Measurements from ENCODE around the gene INPP5D.

Gene INPP5D

DNA sequence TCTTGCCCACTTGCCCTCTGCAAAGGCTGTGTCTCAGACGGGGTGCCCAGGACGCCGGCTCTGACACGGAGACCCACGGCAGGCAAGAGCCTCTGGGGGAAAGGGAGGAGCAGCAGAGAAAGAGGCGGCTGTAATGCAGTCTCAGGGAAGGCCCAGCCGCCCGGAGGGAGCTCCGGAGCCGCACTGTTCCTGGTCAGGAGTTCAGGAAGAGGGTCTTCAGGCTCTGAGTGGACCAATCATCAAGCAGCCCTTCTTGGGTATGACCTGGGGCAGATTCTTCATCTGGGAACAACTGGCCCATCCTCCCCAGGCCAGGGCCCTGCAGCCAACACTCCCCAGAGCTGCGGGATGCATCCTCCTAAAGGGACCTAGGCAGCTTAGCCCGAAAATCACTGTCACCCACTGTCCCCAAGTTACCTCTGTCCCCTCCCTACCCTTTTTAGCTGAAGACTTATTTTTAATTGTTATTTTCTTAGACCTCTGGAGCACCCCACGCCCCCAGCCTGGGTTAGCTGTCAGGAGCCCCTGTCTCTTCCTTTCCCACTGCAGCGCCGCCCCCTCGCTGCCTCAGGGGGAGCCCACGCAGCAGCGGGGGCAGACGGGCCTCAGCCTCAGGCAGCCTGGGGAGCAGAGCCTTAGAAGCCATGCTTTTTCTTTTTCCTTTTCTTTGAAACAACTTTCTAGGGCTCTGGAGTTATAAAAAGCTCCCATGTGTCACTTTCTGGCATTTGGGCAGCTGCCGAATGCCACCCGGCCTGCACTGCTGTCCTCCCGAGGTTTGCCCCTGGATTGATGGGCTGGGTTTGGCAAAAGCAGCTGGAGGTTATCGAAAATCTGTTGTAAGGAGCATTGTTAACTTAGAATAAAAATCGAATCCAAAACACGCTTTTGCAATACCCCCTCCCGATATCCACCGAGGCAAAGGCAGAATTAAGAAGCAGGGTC lies 28.3 kb upstream of the INPP5D start:
- in situ Hi-C loops (cut with HindIII; ENCODE audit: low sequenced_read_pairs) = no loop called here

DNA sequence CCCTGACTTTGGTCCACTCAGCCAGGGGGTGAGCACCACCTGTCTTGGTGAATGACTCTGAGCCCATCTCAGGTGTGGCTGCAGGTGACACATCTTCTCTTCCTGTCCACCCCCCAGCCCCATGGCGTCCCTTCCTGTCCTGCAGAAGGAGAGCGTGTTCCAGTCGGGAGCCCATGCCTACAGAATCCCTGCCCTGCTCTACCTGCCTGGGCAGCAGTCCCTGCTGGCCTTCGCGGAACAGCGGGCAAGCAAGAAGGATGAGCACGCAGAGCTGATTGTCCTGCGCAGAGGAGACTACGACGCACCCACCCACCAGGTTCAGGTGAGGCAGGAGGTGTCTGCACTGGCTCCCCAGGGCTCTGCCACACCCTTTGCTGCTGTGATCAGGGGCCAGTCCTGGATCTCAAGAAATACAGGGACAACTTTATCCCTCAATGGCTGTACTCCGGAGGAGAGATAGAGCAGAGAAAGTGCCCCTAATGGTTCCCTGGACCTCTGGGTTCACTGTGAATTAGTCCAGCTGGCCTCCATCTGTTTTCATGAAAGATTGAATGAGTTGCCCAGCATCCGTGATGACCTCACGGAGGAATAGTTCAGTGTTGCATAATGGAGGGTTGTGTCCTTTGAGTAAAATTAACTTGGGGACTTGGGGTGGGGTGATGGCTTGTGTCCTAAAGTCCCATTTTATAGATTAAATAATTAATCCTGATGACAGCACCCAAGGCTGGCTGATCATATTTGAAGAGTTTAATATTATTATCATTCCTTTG lies 27.4 kb upstream of the INPP5D start, which contains the start of gene NEU2:
TSS of gene NEU2 (plus strand) at position 122 of the 770 bp plus-strand sequence. CDS start at position 122, 0 bp downstream.
- in situ Hi-C loops (cut with HindIII; ENCODE audit: low sequenced_read_pairs) = no loop called here

DNA sequence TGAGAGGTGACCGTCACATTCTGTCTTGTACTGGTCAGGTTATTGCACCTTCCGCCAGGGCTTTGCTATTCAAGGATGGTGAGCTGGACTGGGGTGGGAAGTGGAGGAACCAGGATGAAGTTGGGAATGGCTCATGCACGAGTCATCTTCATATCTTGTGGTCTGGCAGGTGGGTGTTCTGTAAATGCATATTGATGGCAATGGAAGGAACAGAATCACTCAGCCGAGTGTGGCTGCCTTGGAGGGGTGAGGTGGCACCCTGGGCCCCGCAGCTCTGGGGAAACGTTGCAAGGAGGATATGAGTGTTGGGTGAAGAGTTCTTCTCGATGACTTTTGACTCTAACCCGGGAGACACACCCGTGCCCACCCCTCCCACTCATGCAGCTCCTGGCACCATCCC lies 26.5 kb upstream of the INPP5D start:
- in situ Hi-C loops (cut with HindIII; ENCODE audit: low sequenced_read_pairs) = no loop called here

DNA sequence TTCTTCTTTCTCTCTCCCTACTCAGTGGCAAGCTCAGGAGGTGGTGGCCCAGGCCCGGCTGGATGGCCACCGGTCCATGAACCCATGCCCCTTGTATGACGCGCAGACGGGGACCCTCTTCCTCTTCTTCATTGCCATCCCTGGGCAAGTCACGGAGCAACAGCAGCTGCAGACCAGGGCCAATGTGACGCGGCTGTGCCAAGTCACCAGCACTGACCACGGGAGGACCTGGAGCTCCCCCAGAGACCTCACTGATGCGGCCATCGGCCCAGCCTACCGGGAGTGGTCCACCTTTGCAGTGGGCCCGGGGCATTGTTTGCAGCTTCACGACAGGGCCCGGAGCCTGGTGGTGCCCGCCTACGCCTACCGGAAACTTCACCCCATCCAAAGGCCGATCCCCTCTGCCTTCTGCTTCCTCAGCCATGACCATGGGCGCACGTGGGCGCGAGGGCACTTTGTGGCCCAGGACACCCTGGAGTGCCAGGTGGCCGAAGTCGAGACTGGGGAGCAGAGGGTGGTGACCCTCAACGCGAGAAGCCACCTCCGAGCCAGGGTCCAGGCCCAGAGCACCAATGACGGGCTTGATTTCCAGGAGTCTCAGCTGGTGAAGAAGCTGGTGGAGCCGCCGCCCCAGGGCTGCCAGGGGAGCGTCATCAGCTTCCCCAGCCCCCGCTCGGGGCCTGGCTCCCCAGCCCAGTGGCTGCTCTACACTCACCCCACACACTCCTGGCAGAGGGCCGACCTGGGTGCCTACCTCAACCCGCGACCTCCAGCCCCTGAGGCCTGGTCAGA lies 25.9 kb upstream of the INPP5D start:
- in situ Hi-C loops (cut with HindIII; ENCODE audit: low sequenced_read_pairs) = no loop called here

DNA sequence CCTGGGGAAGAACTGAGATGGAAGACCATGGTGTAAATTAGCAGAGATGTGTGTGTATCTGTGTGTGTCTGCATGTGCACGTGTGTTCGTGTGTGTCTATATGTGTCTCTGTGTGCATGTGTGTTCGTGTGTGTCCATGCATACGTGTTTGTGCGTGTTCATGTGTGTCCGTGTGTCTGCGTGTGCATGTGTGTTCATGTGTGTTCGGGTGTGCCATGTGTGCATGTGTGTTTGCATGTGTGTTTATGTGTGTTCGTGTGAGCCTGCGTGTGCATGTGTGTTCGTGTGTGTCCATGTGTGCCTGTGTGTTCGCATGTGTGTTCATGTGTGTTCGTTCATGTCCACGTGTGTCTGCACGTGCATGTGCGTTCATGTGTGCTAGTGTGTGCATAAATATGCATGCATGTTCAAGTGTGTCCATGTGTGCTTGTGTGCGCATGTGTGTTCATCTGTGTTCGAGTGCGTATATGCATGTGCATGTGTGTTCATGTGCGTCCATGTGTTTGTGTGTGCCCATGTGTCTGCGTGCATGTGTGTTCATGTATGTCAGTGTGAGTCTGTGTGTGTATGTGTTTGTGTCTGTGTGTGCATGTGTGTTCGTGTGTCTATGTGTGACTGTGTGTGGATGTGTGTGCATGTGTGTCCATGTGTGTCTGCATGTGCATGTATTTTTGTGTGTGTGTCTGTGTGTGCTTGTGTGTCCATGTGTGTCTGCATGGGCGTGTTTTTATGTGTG lies 24.5 kb upstream of the INPP5D start:
- in situ Hi-C loops (cut with HindIII; ENCODE audit: low sequenced_read_pairs) = no loop called here

DNA sequence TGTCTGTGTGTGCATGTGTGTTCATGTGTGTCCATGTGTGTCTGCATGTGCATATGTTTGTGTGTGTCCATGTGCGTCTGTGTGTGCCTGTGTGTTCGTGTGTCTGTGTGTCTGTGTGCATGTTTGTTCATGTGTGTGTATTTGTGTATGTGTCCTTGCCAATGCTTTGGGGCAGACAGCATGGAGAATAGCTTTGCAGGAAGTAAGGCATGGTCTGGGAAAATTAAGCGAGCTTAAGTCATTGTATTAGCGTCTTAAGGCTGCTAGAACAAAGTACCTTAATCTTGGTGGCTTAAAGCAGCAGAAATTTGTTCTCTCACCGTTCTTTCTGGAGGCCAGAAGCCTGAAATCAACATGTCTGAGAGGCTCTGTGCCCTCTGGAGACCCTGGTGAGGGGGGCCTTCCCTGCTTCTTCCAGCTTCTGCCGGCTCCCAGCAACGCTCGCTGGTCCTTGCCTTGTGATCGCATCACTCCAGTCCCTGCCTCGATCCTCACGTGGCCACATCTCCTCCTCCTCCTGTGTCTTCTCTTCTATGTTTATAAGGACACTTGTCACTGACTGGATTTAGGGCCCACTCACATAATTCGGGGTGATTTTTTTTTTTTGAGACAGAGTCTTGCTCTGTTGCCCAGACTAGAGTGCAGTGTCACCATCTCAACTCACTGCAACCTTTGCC lies 23.8 kb upstream of the INPP5D start:
- in situ Hi-C loops (cut with HindIII; ENCODE audit: low sequenced_read_pairs) = no loop called here

DNA sequence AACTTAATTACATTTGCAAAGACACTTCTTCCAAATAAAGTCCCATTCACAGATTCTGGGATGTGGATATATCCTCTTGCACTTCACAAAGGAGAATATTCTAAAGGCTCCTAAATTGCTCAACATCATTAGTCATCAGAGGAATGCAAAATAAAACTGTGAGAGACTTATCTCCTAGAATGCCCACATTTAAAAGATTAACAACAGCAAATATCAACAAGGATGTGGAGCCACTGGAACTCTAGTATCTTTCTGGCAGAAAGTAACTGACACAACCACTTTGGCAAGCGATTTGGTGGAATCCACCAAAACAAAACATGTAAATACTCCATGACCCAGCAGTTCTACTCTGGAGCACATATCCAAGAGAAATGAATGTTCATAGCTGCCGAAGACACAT lies 23.1 kb upstream of the INPP5D start:
- in situ Hi-C loops (cut with HindIII; ENCODE audit: low sequenced_read_pairs) = no loop called here

DNA sequence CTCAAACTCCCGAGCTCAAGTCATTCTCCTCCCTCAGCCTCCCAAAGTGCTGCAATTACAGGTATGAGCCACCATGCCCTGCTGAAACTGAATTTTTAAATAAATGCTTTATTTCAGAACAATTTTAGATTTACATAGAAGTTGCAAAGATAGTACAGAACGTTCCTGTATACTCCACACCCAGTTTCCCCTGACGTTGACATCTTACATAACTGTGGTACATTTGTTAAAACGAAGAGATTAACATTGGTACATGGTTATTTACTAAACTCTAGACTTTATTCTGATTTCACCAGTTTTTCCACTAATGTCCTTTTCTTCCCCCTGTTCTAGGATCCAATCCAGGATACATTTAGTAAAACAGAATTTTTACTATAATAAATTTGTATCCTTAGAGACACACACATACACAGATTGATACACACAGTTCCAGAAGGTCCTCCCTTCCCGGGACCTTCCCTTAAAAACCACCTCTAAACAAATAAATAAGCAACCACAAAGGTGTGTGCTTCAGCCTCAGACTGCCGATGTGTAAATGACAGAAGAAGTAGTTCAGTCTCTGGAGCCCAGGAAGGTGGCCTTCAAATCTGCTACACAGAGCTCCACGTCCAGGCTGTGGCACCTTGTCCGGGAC lies 20.8 kb upstream of the INPP5D start:
- in situ Hi-C loops (cut with HindIII; ENCODE audit: low sequenced_read_pairs) = no loop called here

DNA sequence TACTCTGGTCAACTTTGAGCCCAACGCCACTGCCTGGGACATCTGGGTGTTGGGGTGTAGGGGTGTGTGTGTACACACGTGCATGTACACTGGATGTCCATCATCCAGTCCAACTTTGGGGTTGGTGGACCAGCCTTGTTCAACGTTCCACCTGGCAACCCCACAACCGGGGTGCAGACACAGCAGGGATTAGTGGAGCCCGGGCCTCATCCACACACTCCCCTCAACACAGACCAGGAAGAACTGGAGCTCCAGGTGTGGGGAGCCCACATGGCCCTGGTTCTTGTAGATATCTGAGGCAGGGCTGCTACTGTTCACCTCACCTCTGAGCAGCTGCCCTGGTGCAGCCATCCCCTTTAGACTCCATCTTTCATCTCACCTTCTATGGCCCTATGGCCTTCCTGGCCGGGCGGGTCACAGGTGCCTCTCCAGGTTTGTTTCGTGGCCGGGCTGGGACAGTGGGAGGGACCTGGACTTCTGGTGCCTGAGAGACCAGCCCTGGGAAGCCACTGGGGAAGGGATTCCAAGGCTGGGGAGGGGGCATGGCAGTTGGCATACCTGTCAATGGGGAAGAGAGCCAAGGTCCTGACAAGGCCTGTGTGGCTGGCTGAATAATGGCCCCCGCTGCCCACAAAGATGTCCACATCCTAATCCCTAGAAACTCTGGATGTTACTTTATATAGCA lies 20.2 kb upstream of the INPP5D start:
- in situ Hi-C loops (cut with HindIII; ENCODE audit: low sequenced_read_pairs) = no loop called here

DNA sequence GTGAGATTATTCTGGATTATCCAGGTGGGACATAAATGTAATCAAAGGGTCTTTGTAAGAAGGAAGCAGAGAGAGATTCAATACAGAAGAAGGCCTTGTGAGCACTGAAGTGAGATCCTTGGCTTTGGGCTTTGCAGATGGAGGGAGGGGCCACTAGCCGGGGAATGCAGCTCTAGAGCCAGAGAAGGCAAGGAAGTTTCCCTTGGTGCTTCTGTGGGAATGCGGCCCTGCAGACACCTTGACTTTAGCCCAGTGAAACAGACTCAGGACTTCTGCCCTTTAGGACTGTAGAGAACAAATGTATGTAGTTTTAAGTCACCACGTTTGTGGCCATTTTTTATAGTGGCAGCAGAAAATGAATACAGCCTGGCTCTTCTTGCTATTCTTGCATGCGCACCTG lies 19.6 kb upstream of the INPP5D start:
- in situ Hi-C loops (cut with HindIII; ENCODE audit: low sequenced_read_pairs) = no loop called here

DNA sequence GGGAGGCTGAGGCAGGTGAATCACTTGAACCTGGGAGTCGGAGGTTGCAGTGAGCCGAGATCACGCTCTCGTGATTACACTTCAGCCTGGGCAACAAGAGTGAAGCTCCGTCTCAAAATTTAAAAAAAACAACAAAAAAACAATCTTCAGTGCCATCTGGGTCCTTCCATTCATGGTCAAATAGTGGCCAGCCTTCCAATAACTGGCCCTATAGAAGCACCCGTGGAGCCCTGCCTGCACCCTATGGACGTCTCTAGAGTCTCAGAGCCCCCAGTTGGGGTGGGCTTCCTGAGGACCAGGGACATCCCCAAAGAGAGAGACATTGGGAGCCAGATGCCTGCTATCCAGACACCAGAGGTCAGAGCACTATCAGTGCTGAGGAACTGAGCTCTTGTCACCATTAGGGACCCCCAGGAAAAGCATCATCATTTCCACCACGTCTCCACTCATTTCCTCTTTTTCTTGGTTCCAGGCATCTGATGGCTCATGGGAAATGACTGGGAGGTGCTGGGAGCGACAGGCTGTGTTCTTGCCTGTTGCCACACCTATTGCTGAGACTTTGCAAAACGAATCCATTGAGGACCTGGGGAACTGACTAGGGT lies 18.3 kb upstream of the INPP5D start:
- in situ Hi-C loops (cut with HindIII; ENCODE audit: low sequenced_read_pairs) = no loop called here

DNA sequence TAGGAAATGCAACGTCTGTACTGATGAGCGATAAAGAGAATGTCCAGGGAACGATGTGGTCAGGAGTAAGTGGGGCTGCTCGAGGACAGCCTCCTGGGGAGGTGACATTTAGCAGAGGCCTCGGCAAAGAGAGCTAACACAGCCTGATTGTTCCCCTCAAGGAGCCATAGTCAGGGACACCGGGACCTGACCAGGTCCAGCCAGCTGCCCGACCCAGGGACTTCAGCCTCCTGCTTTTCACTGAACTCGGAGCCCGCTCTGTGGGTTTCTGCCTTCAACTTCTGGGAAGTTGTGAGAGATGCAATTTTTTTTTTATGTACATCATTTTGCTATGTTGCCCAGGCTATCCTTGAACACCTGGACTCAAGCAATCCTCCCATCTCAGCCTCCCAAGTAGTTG lies 17.6 kb upstream of the INPP5D start:
- in situ Hi-C loops (cut with HindIII; ENCODE audit: low sequenced_read_pairs) = no loop called here

DNA sequence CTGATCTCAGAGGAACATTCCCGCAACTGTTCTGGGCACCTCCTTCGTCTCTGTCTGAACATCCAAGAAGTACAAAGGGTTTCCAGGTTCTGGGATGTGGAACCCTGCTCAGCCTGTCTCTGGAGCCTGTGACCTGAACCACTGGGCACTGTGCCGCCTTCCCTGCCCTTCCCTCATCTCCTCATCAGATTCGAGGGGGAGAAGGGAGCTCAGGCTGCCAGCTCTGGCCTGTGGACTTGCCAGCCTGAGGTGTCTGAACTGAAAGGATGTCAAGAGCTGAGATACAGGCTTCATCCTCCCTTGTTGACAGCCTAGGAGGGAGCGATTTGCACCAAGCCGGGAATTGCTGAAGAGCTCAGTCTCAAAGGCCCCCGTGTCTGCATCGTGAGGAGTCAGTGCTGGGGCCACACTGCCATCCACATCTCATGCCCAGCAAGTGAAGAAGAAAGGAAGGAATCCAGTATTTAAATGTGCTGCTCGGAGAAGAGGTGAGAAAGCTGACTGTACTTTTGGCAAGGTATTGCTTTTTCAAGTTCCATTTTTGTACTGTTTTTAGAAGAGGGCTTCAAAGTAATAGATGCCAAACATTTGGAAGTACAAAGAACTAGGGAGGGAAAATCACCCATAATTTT lies 15.1 kb upstream of the INPP5D start:
- in situ Hi-C loops (cut with HindIII; ENCODE audit: low sequenced_read_pairs) = no loop called here

DNA sequence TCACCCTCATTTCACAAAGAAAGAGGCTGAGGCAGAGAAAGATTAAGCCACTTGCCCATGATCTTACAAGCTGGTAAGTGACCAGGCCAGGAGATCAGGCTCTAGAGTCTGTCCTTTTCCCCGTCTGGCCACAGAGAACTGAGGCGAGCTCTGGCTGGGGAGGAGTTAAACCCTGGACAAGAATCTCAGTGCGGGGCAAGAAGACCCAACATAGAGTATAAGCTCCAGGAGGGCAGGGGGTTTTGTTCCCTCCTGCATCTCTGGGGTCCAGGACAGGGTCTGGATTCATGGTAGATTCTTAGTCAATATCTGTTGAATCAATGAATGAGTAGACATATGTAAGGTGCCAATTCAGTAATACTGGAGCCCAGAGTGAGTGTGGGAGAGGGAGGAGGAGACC lies 12.9 kb upstream of the INPP5D start:
- in situ Hi-C loops (cut with HindIII; ENCODE audit: low sequenced_read_pairs) = no loop called here

DNA sequence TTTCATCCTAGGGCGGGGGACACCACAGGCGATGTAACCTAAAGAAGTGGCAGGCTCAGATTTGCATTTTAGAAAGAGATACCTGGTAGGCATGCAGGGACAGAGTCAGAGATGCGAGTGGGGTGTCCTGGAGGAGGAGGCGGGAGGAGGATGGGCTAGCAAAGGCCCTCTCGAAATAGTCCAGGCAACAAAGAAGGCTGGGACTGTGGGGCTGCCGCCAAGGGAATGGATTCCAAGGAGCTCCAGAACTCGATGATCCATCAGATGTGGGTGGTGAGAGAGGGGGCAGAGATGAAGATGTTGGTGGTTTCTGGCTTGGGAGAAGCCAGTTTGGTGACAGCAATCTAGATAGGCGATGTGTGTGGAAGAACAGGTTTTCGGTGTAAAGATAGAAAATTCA lies 12.5 kb upstream of the INPP5D start:
- in situ Hi-C loops (cut with HindIII; ENCODE audit: low sequenced_read_pairs) = no loop called here

DNA sequence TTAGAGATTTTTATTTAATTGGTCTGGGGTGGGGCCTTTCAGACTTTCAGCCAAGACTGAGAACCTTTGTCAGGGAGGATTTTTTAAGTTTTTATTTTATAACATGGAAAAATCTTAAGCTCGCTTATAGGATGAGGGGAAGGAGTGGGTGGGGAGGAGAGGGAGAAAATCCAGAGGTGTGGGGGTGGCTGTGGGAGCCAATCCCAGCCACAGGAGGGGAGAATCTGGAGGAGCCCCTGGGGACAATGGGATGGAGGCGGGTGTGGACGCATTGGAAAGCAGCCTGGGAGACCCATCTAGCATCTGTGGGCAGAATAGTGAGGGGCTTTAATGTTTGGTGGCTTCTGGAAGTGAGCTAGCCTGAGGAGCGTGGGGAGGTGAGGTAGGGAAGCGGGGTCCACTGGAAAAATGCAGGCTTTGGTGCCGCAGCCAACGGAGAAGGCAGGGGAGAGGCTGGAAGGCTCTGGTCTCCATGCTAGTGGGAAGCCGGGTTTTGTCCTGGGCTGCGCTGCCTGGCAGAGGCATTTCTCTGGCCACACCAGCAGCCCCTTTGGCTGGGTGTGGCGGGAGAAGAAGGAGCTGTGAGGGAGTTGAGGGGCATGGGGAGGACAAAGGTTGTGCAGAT lies 11.5 kb upstream of the INPP5D start:
- in situ Hi-C loops (cut with HindIII; ENCODE audit: low sequenced_read_pairs) = no loop called here

DNA sequence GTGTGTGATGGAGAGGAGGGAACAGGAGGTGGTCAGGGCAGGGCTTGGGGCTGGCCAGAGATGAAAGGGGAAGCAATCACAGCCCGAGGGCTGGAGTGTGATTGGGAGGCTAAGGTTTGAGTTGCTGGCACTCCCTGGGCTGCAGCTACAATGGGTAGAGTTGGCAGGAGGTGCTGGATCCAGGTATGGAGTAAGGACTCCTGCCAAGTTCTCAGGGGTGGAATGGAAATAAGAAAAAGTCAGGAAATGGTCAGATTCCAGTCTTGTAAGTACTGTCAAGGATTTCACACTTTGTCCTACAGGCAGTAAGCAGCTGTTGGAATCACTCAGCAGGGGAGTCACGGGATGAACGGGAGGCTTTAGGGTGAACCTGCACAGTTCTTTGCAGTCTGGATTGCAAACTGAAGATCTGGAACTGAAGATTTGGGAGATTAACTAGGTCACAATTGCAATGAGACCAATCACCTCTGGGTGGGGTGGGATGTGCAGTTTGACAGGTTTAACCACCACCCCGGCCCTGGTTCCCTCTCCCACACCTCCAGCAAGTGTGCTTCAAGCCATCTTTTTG lies 10.9 kb upstream of the INPP5D start:
- in situ Hi-C loops (cut with HindIII; ENCODE audit: low sequenced_read_pairs) = no loop called here

All from DLD1 (cell line).